Central memory CD4-positive, alpha-beta T cell (primary cell): ENCODE measurements around the gene PPP1R27.
"Not testable (repeated sequence)": the region's sequence is repeated elsewhere in the genome, so short reads cannot be mapped to it uniquely, and the experiment has no call there.

Source experiments
- DNase-seq: peaks from one replicate; pipeline ENCODE4 v3.0.0; 2022

The PPP1R27 gene

DNA sequence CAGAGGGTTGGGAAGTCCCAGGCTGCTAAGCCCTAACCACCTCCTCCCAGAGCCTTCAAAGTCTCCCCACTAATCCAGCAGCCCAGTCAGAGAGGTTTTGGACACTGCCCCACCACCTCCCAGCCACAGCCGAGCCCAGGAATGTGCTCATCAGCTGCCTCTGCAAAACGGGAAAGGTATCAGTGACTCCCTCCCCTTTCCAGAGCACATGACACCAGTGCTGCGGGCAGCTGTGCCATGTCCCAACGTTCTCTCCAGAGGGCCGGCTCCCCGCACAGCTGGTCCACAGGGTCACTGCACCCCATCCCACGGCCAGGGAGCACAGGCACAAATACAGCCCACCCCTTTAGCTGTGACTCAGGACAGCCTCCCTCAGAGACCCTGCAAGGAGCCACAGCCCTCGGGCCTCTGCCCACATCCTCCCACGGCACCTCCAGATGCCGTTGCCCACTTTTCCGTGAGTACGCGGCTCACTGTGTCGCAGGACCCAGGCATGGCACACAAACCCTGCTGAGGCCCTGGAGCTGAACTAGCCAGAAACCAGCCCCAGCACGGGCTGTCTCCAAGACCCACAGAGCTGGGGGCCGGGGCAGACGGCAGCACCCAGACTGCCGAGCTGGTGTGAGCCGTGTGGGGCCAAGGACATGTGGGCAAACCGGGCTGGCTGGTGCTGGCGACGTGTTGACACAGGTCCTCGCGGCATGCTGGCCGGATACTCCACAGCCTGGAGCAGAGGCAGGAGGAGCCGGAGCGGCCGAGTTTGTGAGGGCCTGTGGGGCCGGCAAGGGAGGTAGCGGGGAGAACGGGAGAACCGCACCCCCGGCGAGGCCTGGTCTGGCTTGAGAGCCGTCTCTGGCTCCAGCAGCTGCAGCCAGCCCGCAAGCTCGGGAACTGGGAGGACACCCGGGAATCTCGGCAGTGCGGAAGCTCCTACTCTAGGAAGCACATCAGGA, 6.3 kb upstream of the PPP1R27 start:
- DNase-seq = no peak

DNA sequence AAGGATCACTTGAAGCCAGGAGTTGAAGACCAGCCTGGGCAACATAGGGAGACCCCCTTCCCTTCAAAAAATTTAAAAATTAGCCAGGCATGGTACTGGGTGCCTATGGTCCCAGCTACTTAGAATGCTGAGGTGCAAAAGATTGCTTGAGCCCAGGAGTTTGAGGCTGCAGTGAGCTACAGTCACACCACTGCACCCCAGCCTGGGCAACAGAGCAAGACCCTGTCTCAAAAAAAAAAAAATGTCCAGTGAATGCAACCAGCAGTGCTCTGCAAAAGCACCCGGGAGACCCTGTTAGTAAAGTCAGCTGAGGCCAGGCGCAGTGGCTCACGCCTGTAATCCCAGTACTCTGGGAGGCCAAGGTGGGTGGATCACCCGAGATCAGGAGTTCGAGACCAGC, 5.2 kb upstream of the PPP1R27 start:
- DNase-seq = not testable (repeated sequence)

DNA sequence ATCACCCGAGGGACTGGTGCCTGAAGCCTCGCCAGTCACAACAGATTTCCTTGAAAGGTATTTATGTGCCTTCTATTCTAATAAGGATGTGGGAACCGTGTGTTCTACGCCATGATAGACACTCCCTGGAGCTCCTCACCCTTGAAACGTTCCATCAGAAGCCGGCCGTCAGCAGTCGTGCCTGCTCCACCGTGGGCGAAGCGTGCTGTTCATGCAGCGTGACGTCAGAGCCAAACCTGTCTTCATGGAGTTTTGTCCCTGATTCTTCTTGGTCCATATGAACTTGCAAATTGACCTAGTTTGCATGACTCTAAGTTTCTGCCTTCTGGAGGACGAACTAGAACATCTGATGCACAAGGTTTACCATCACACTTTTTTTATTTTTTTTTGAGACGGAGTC, 4.5 kb upstream of the PPP1R27 start:
- no peak for DNase-seq

DNA sequence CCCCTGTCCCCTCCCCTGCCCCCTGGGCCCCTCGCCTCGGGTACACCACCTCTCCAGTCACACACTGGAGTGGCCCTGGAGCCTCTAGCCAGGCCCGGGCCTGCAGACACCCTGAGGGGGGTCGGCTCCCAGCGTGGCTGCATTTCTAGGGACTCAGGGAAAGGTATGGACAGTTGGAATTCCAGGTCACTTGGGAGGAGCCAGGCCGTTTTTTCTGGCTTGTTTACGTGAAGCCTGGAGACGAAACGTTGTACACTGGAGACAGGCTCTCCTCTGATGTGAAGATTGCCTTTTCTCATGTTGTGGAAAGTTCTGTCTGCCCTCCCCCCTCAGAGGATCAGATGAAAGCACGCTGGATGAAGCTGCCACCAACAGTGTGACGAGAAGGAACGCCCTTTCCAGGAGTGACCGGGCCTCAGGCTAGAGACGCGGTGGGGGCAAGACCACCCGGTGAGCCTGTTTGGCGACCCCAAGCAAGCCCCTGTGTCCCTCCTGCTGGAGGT, 4.0 kb upstream of the PPP1R27 start:
- DNase-seq = no peak

DNA sequence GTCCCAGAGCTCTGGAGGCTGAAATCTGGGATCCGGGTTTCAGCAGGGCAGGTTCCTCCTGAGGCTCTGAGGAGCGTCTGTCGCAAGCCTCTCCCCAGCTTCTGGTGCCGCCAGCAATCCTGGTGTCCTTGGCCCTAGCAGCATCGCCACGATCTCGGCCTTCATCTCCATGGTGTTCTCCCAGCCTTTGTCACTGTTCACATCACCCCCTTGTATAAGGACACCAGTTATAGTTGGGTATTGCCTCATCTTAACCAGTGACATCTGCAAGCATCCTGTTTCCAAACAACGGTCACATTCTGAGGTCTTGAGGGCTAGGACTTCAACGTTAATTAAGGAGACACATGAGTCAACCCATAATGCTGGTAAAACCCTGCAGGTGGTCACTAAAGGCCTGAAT, 2.8 kb upstream of the PPP1R27 start:
- DNase-seq = no peak

- no peak for DNase-seq
Observed at GRCh38 chr17:81833921-81834830, 674 bp downstream of the PPP1R27 start.

DNA sequence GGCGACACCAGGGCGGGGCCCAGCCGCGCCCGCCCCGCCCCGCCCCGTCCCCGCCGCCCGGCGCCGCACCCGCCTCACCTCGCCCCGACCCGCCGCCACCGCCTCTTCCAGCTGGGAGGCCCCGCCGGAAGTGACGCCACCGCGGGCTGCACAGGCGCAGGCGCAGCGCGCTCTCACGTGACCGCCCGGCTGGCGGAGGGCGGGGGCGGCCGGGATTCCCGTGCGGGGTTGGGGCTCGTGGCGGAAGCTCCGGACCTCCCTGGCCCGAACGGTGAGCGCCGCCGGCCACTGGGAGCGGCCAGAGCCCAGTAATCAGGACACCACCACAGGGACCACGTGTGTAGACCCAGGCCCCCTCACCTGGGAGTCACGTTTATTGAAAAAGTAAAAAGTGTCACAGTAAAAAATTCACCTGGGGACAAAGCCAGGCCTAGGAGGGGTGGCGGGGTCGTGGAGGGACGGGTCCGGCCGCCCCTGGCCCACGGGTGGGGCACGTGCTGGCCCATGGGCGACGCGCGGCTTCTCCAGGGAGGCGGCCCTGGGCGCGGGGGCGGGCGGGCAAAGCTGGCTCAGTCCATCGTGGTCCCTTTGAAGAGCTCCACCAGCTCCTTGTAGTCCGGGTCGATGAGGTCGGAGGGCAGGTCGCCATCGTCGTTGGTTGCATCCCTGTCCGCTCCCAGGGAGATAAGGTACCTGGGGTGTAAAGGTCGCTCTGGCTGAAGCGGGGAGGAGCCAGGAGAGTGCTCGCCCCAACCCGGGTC, 1.5 kb downstream of the PPP1R27 start, which contains the start of gene MCRIP1:
Gene MCRIP1, minus strand, starts transcription at position 132 of the 761 bp plus-strand sequence. CDS start 8,785 bp downstream, outside the sequence.
- DNase-seq = peak; percentile 92

GRCh38 chr17:81832608-81833159, 2.2 kb downstream of the PPP1R27 start:
- peak; percentile 31 for DNase-seq

- DNase-seq = peak; percentile 51
Observed at GRCh38 chr17:81831957-81832607, 2.8 kb downstream of the PPP1R27 start.

GRCh38 chr17:81831563-81831956, 3.3 kb downstream of the PPP1R27 start:
- DNase-seq = no peak

DNA sequence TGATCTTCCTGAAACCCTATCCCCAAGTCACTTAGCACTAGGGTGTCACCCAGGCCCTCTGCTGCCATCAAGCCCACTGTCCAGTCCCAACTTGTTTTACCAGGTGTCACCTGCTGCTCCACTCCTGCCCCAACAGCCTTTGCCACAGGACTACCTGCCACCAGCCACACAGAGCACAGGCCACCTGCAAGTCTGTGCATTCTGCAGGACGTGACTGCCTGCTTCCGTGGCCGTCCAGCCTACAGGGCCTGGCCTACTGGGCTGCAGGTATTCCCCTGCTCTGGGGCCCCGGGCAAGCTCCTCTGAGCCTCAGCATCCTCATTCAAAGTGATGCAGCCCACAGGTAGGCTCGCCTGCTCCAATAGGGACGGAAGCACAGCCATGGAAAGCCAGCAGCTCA, 5.0 kb downstream of the PPP1R27 start:
- DNase-seq = no peak

DNA sequence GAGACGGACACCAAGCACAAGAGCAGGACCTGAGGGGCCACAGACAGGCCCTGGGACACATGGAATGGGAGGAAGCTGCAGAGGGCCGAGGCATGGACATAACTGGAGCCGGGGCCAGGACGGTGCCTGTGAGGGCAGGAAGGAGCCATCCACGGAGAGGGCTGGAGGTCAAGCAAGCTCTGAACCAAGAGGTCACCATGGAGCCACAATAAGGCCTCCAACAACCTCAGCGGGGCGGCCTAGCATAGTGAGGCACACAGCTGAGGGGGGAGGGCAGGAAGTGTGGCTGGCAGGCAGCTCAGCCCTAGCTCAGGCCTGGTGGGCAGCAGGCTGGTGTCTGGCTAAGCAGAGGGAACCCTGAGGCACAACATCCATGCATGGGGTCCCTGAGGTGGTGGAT, 6.2 kb downstream of the PPP1R27 start:
- DNase-seq = no peak

GRCh38 chr17:81825841-81826466, 8.9 kb downstream of the PPP1R27 start:
- no peak for DNase-seq

GRCh38 chr17:81824595-81824994, 10.3 kb downstream of the PPP1R27 start:
- no peak for DNase-seq

- no peak for DNase-seq
Observed at GRCh38 chr17:81823820-81824550, 10.9 kb downstream of the PPP1R27 start.

DNA sequence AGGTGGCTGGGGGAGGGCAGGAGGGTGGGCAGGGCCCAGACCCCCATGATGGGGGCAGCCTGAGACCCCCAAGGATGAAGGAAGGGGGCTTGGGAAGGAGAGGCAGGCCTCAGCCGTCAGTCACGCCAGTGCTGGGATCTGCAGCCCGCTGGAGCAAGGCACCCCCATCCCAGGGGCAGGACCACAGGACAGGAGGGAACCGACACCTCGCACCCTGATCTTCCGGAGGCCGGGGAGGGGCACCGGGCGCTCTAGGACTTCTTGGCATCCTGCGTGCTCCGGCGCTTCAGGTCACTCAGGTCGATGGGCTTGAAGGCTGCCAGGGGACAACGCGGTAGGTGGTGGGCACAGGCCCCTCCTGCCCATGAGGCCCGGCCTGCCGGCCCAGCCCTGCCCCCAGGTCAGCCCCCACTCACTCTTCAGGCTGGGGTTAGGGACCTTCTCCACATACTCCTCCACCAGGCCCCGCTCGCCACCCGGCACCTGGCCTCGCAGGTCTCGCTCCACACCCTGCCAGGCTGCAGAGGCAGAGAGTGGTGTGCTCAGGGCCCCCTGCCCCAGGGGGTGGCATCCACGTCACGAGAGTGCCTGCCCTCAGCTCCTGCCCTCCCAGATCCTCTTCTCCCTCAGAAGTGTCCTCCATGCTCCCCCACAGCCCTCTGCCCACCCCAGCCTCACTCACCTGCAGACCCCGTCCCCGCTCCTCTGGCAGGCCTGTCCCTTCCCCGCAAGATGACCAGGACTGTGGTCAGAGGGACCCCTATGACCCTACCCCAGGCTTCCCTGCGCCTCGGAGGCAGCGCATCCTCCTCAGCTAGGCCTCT, 11.6 kb downstream of the PPP1R27 start:
- no peak for DNase-seq

DNA sequence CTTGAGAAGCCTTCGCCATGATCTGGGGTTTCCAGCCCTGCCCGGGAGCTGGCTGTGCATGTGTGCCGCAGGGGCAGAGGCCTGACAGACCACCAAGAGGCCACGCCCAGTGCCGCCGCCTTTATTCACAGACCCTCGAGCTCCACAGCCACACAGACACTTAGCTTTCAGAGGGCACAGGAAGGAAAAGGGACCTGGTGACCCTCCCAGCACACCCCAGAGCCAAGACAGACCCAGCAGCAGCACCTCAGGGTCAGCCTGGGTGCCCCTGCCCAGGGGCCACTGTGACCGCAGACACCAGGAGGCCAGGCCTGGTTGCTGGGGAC, 12.6 kb downstream of the PPP1R27 start:
- no peak for DNase-seq

GRCh38 chr17:81821603-81822311, 13.1 kb downstream of the PPP1R27 start:
- no peak for DNase-seq

DNA sequence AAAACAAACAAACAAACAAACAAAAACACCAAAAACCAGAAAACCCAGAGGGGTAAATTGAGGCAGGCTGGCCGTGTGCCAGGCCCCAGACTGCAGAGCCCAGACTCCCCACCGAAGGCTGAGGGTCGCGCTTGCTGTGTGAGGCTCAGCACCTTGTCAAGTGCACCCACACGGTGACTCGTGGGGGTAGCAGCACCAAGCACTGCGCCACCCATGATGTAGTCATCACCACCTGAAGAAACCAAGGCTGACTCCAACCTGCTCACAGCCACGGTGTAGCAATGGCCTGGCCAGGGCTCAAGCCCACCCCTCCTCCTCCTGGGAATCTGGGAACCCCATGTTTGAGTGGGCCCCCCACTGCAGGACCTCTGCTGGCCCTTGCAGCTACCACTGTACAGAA, 13.7 kb downstream of the PPP1R27 start:
- DNase-seq = no peak
